HG03135 (cell line): ENCODE data around the gene YES1.
"Not testable (repeated sequence)": the region's sequence is repeated elsewhere in the genome, so short reads cannot be mapped to it uniquely, and the experiment has no call there.

Source experiments
- ATAC-seq: cut with Tn5 transposase; IDR thresholded peaks from one replicate; pipeline ENCODE4 v1.9.1; 2021; ENCODE audit warnings: mild to moderate bottlenecking, moderate library complexity; ENCODE audit not compliant: unreplicated experiment

Gene YES1

DNA sequence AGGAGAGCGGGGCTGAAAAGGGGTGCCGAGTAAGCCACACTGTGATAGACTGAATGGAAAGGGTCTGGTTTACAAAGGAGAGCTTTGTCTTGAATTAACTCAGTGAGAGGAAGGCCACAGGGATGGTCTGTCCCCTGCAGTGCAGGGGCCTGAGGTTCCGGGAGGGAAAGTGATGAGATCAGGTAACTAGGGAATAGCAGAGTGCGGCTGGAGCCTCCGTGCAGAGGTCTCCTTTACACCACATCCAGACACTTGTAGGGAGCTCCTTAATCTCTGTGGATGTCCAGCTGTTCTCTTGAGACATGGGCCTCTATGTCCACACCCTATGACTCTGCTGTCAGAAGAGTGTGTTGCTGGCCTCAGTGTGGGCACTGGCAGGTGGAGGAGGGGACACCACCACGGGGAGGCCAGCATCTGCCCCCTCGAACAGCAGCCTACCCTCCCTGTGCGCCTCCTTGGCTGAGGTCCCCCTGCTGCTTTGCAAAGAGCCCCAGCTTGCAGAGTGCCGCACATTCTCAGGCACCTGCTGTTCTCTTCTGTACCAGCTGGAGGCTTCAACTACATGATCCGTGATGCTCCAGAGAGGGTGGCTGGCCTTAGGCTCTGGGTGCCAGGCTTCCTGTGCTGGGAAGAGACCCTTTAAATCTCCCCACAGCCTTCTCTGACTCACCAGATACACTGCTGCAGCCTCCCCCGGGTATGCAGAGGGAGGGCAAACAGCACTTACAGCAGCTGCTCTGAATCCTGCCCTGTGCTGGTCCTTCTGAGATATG is 125.5 kb downstream of the YES1 start:
- no peak for ATAC-seq

DNA sequence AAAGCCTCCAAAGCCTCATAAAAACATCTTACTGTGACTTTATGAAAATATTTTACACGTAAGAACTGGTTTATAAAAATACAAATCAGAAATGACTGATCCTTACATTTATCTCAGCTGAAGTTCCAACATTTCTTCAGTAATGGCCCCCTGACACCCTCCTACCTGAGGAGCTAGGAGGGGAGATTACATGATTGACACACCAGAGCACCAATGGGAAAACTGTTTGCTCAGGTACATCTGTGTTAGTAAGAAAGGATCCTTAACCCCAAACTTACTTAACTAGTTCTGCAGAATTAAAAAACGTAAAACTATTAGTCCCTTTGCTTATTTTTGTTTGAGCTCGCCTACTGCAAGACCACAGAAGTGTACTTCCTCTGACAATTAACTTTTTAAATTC is 126.6 kb downstream of the YES1 start:
- ATAC-seq = no peak

- no peak for ATAC-seq
Measured at GRCh38 chr18:683531-683930, 128.5 kb downstream of the YES1 start.

DNA sequence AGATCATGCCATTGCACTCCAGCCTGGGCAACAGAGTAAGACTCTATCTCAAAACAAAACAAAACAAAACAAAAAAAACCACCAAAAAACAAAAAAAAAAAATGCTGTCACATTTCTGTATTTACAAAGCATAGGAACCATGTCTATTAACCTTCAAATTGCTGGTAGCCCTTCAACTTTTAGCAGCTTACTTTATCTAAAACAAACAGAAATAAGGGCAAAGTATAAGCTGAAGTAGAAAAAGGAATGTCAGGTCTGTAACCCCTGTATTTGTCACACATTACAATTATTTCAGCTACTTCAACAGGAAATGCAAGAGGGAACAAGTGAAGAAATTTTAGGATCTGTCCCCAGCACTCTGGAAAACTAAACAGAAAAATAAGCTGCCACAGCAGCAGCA is 129.2 kb downstream of the YES1 start:
- ATAC-seq = no peak

DNA sequence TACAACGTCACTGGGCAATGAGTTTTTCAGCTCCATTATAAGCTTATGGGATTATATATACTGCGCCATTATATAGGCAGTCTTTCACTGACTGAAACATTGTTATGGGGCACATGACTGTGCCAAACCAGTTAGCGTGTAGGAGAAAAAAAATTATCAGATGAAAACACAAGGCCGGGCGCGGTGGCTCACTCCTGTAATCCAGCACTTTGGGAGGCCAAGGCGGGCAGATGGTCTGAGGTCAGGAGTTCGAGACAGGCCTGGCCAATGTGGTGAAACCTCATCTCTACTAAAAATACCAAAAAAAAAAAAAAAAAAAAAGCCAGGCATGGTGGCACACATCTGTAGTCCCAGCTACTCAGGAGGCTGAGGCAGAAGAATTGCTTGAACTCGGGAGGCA is 129.6 kb downstream of the YES1 start:
- ATAC-seq = not testable (repeated sequence)

GRCh38 chr18:681985-682384 is 130.1 kb downstream of the YES1 start:
- ATAC-seq = no peak

DNA sequence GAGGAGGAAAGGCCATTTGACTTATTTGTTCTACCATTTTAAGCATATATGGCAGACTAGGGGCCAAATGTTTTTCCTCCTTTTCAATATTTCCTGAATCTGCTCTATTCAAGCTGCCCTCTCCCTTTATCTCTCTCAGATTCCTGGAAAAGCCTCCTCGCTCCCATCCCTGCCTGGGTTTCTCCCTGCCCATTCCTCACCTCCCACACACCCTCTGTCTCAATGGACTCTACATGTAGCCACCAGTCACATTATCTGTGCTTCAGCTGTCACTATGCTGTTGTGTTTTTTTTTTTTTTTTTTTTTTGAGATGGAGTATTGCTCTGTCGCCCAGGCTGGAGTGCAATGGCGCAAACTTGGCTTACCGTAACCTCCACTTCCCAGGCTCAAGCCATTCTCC is 131.7 kb downstream of the YES1 start:
- no peak for ATAC-seq

- ATAC-seq = no peak
Measured at GRCh38 chr18:679516-679915, 132.5 kb downstream of the YES1 start.

DNA sequence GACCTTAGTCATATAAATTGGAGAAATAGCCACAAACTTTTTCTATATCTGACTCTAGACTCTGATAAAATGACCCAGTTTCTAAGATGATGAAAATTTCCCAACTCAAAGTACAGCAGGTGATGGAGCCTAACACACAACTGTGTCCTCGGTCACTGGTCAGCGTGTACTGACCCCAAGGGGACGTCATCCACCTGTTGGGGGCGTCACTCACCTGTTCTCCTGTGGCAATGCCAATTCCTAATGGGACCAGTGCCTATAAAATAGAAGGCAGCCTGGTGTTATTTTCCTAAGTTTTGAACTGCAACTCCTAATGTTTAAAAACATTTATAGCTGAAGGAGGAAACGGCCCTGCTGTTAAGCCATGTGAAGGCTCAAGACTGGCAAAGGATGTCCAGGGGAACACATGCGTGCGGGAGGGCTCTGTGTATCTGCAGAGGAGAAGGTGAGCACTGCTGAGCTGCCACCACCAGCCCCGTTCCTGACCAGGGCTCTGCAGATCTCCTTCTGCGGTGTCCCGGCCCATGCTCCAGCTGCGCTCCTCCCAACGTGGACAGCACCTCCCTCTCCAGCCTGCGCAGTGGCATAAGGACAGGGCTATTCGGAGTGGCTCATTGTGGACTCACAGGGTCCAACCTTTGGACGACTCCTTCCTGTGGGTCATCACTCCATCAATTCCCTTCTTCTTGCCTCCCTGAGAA is 133.4 kb downstream of the YES1 start:
- no peak for ATAC-seq

- no peak for ATAC-seq
Measured at GRCh38 chr18:677951-678381, 134.1 kb downstream of the YES1 start.

DNA sequence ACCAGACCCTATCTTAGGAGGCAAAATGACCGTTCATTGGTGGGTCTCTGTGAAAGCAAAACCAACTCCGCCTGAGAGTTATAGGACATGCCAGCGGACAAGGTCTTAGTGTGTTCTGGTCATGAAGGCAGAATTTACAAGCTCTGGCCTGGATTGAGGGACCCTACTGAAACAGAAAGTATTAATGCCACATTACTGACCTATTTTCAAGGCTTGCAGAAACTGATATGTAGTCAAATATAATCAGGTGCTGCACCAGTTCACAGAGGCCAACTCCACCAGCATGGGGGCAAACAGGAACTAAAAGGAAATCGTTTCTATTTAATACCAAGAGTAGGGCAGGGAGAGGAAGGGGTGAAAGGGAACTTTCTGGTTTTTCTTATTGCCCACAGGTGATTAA is 134.9 kb downstream of the YES1 start:
- peak; percentile 59 for ATAC-seq

DNA sequence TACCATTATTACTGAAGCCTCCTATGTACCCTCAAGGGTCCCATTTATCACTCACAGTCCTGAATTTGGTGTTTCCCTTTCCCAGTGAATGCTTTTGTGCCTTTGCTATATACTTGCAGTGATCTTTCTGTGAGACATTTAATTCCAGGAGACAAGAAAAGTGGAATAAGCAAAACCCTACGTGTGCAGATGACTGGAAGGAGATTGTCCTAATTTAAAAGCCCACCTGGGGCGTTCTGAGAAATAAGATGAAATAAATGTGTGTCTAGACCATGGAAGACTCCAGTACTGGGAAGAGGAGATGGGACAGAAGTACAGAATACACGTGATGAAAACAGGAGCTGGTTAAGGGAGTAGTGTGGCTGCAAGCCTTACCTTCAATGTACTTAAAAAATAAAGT is 135.3 kb downstream of the YES1 start:
- peak; percentile 8 for ATAC-seq

DNA sequence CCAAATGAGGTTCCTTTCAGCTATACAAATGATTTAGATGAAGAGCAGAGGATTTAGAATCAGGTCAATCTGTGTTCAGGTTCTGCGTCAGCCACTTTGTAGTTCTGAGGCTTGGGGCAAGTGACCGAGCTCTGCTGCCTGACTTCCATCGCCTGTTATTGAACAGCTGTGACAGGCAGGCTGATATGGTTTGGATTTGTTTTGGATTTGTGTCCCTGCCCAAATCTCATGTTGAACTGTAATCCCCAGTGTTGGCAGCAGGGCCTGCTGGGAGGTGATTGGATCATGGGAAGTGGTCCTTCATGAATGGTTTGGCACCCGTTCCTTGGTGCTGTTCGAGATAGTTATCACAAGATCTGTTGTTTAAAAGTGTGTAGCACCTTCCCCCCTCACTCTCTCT is 136.0 kb downstream of the YES1 start:
- no peak for ATAC-seq

- no peak for ATAC-seq
Measured at GRCh38 chr18:675307-675706, 136.7 kb downstream of the YES1 start.

DNA sequence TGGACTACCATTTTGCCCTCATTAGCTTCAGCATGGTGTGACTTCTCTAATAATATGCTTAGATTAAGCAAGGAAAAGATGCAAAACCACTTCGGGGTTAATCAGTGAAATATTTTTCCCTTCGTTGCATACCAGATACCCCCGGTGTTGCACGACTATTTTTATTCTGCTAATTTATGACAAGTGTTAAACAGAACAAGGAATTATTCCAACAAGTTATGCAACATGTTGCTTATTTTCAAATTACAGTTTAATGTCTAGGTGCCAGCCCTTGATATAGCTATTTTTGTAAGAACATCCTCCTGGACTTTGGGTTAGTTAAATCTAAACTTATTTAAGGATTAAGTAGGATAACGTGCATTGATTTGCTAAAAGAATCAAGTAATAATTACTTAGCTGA is 138.3 kb downstream of the YES1 start:
- ATAC-seq = no peak

- ATAC-seq = no peak
Measured at GRCh38 chr18:673317-673716, 138.7 kb downstream of the YES1 start.
